ENCODE measurements around the gene THRA.

Gene THRA

GRCh38 chr17:40041196-40041595 lies 21.6 kb upstream of the THRA start:
- TF ChIP-seq ZFP3 (CRISPR knock-in tag; IDR thresholded peaks at IDR 0.05) (no peak), ISL1 (CRISPR knock-in tag; IDR thresholded peaks at IDR 0.05) (no peak), CSDC2 (CRISPR knock-in tag; IDR thresholded peaks at IDR 0.05) (no peak), TSHZ2 (CRISPR knock-in tag; IDR thresholded peaks at IDR 0.05) (no peak), ZNF70 (CRISPR knock-in tag; IDR thresholded peaks at IDR 0.05) (no peak), ZFP30 (CRISPR knock-in tag; IDR thresholded peaks at IDR 0.05) (no peak), ARNTL (CRISPR knock-in tag; IDR thresholded peaks at IDR 0.05; ENCODE audit: borderline replicate concordance, low read depth) (no peak), TCF4 (CRISPR knock-in tag; IDR thresholded peaks at IDR 0.05; ENCODE audit: borderline replicate concordance) (no peak), TOX (CRISPR knock-in tag; IDR thresholded peaks at IDR 0.05; ENCODE audit: borderline replicate concordance) (no peak), ZC3H10 (CRISPR knock-in tag; IDR thresholded peaks at IDR 0.05) (no peak), ESRRG (CRISPR knock-in tag; IDR thresholded peaks at IDR 0.05) (no peak)
- no peak for ATAC-seq

- ATAC-seq: no peak
- TF ChIP-seq CREB5 (CRISPR knock-in tag; IDR thresholded peaks at IDR 0.05; ENCODE audit: low read depth): no peak
- TF ChIP-seq ARNTL (CRISPR knock-in tag; IDR thresholded peaks at IDR 0.05; ENCODE audit: borderline replicate concordance, low read depth): no peak
- TF ChIP-seq SNAI2 (CRISPR knock-in tag; IDR thresholded peaks at IDR 0.05): no peak
- TF ChIP-seq ESRRG (CRISPR knock-in tag; IDR thresholded peaks at IDR 0.05): no peak
- no peak for TF ChIP-seq POU6F1 (CRISPR knock-in tag; IDR thresholded peaks at IDR 0.05; ENCODE audit: borderline replicate concordance, low read depth)
- no peak for TF ChIP-seq TOX (CRISPR knock-in tag; IDR thresholded peaks at IDR 0.05; ENCODE audit: borderline replicate concordance)
- no peak for TF ChIP-seq ZFP30 (CRISPR knock-in tag; IDR thresholded peaks at IDR 0.05)
- TF ChIP-seq TCF4 (CRISPR knock-in tag; IDR thresholded peaks at IDR 0.05; ENCODE audit: borderline replicate concordance): no peak
- no peak for TF ChIP-seq ISL1 (CRISPR knock-in tag; IDR thresholded peaks at IDR 0.05)
- no peak for TF ChIP-seq CSDC2 (CRISPR knock-in tag; IDR thresholded peaks at IDR 0.05)
Measured at GRCh38 chr17:40056379-40057015, 6.3 kb upstream of the THRA start.

- ATAC-seq: no peak
- TF ChIP-seq ZFP30 (CRISPR knock-in tag; IDR thresholded peaks at IDR 0.05): no peak
Measured at GRCh38 chr17:40058186-40058784, 4.5 kb upstream of the THRA start.

- TF ChIP-seq PATZ1 (CRISPR knock-in tag; IDR thresholded peaks at IDR 0.05; ENCODE audit: borderline replicate concordance) (no peak), CSRNP3 (CRISPR knock-in tag; IDR thresholded peaks at IDR 0.05) (no peak), PPARA (CRISPR knock-in tag; IDR thresholded peaks at IDR 0.05; ENCODE audit: borderline replicate concordance) (no peak), CREB5 (CRISPR knock-in tag; IDR thresholded peaks at IDR 0.05; ENCODE audit: low read depth) (no peak)
- no peak for ATAC-seq
Measured at GRCh38 chr17:40058865-40059264, 3.9 kb upstream of the THRA start.
